HG02852 (cell line): ENCODE measurements around the gene PPP1R13B.
A peak's percentile ranks its signal among the peaks of the same experiment; 100 is the strongest.
"Not testable (repeated sequence)": the region's sequence is repeated elsewhere in the genome, so short reads cannot be mapped to it uniquely, and the experiment has no call there.

Experiments
- ATAC-seq: cut with Tn5 transposase; IDR thresholded peaks from one replicate; pipeline ENCODE4 v1.9.1; 2021; ENCODE audit warnings: mild to moderate bottlenecking, moderate library complexity; ENCODE audit not compliant: unreplicated experiment

The PPP1R13B gene

DNA sequence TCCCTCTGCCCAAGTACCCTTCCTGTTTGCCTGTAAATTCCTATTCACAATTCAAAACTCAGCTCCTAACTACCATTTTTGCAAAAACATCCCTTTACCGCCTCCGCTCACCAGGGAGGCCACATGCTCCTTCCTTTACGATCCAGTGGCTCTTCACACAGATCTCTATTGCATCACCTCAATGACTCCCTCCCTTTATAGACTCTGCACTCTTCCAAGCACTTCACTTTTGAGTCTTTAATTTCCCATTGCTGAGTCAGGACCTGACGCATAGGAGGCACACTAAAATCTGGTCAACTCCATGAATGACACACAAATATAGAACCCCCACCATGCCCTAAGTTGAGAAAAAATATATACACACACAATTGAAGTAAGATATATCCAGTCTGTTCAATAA, 45.9 kb downstream of the PPP1R13B start:
- no peak for ATAC-seq

DNA sequence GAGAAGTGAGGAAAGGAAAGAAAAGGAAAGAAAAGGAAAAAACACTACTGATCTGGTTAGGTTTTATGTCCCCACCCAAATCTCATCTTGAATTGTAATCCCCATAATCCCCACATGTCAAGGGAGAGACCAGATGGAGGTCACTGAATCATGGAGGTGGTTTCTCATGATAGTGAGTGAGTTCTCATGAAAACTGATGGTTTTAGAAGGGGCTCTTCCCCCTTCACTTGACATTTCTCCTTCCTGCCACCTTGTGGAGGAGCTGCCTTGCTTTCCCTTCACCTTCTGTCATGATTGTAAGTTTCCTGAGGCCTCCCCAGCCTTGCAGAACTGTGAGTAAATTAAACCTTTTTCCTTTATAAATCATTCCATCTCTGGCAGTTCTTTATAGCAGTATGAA, 54.2 kb downstream of the PPP1R13B start:
- ATAC-seq: not testable (repeated sequence)

DNA sequence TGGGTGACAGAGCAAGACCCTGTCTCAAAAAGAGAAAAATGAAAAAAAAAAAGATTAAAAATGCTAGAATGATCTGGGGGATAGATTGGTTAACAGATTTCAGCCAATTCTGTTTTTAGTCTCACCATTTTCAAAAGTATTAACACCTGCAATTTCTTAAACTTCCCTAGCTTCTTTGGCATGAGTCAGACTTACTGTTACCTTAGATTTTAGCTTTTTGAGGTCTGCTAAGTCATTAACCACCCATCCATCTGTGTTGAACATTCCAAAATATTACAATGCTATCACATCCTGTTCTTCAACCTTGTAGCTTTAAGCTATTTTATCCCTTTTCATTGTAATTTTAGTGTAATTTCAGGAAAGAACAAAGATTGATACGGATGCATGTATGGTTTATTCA, 59.3 kb downstream of the PPP1R13B start:
- no peak for ATAC-seq

DNA sequence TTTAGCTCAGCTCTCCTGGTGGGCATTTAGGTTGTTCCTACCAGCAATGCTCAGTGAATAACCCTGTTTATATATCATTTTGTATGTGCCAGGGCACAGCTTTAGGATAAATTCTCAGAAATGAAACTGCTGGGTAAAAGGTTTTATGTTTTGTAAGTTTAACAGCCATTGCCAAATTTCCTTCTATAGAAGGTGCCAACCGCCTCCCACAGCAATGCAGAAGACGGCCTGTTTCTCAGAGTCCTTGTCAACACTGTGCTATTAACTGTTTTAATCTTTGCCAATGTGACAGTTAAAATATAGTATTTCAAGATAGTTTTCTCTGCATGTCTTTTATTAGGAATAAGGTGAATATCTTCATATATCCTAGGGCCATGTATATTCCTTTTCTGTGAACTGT, 65.0 kb downstream of the PPP1R13B start:
- ATAC-seq: no peak

DNA sequence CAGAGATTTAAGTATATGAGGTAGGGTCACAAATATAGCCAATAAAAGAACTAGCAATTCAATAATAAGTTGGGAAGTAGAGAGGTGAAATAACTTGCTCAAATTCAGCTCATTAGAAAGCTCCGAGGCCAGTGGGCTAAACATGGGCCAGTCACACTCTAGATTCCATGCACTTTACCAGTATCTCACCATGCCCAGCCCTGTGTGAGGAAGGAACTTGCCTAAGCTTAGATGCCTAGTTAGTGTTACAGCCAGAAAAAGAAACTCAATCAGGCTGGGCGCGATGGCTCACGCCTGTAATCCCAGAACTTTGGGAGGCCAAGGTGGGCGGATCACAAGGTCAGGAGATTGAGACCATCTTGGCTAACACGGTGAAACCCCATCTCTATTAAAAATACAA, 71.1 kb downstream of the PPP1R13B start:
- not testable (repeated sequence) for ATAC-seq

DNA sequence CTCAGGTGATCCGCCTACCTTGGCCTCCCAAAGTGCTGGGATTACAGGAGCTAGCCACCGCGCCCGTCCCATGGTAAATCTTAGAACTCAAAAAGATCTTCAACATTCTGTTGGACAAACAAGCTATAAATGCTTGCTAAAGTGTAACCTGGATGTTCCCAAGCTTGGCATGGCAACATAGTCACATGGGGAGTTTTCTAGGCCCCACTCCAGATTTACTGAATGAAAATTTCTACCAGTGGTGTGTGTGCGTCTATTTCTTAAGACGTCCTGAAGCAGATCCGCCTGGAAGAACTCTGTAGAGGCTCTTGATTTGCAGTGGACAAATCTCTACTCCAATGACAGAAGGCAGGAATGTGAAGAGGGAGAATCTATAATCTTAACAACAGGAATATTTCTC, 71.9 kb downstream of the PPP1R13B start:
- ATAC-seq: no peak

DNA sequence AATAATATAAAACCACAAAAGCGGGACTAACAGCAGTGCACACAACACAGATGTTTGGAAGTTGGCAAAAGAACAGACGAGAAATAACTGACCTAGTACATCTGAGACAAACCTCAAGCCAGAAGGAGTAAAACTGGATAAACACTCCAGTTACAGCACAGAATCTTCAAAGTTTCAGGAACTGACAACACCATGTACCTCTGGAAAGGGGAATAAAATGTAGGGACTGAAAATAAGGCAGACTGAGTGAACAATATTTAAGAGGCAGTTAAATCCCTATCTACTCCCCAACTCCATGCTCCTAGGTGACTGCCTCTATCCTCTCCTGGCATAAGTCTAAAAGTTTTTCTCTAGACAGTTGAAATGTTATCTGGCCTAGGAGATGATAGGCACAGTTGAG, 73.9 kb downstream of the PPP1R13B start:
- ATAC-seq: no peak

DNA sequence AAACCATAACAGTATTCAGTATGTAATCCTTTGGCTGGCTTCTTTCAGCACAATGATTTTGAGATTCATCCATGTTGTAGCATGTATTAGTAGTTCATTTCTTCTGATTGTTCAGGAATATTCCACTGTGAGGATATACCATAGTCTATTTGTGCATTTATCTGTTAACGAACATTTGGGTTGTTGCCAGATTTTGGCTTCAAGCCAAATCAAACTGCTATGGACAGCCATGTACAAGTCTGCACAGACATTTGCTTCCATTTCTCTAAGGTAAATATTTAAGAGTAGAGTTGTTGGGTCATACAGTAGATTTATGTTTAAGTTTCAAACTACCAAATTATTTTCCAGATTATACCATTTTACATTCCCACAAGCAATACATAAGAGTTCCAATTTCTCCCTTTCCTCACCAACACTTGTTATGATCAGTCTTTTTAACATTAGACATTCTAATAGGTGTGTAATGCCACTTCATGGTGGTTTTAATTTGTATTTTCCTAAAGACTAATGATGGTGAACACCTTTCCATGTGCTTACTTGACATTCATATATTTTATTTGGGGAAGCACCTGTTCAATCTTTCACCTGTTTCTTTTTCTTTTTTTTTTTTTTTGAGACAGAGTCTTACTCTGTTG, 75.2 kb downstream of the PPP1R13B start:
- no peak for ATAC-seq

DNA sequence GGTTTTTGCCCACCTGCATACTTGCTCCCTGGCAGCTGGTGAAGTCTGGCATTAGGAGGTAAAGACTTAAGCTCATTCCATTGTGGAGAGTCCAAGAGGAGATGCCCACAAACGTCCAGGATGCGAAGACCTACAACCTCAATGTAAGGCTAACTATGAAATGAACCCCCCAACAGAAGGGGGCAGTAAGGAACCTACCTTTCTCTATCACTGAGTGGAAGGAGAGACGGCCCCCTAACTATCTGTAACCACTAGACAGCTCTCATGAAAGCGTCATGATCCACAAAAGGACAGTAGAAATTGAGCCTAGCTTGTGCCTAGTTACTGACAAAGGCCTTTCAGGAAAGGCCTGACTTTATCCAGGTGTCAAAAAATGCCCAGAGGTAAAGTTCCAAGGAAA, 76.5 kb downstream of the PPP1R13B start:
- no peak for ATAC-seq

DNA sequence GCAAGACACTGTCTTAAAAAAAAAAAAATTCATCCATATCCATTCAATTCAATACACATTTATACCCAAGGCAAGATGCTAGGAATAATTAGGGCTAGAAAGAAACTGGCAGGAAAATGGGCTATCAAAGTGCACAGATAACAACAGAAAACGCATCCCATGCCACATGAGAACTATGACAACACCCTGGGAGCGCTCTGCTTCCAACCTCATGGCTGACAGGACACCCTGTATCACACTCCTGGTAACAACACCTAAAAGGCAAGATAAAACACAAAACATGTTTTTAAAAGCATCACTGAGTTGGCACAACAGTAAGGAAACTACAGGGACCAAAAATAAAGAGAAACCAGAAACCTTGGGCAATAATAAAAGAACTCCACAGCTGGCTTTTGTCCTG, 76.9 kb downstream of the PPP1R13B start:
- no peak for ATAC-seq

DNA sequence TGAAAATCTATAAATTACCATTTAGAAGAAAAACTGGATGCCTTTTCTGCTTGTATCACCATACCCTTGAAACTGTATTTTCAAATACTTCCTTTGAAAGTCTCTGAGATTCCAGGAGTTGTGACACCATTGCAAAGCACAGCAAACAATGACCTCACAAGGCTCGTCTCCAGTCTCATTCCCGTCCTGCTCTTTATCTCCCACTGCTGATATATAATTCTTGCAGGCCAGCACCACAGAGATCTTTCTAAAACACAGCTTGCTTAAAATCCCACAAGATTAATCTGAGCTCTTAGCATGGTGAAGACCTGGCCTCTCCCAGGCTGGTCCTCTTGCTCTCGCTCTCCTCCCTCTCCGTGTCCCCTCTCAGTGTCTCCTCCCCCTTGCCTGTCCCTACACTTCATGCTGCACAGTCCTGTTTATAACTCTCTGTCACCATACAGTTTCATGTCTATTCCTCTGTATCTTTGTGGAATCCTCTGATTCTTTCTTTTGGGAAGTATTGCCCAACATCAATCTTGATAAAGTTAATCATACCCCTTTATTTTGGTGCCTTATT, 80.0 kb downstream of the PPP1R13B start:
- ATAC-seq: no peak

DNA sequence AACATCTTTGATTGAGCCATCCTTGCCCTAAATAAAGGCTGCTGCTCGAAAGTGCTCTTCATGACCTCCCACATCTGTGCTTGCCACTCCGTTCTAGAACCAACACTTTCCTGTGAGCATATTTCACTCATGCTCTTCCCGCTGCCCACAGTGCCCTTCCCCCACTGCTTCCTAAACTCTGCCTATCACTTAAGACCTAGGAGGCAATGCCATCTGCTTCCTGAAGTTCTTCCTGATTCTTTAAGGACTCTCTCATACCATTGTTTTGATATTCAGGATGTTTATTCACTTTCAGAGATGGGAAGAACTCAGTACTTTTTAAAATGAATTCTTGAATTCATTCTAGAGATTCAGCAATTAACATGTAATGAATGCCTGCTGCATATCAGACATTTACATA, 81.8 kb downstream of the PPP1R13B start:
- ATAC-seq: no peak

DNA sequence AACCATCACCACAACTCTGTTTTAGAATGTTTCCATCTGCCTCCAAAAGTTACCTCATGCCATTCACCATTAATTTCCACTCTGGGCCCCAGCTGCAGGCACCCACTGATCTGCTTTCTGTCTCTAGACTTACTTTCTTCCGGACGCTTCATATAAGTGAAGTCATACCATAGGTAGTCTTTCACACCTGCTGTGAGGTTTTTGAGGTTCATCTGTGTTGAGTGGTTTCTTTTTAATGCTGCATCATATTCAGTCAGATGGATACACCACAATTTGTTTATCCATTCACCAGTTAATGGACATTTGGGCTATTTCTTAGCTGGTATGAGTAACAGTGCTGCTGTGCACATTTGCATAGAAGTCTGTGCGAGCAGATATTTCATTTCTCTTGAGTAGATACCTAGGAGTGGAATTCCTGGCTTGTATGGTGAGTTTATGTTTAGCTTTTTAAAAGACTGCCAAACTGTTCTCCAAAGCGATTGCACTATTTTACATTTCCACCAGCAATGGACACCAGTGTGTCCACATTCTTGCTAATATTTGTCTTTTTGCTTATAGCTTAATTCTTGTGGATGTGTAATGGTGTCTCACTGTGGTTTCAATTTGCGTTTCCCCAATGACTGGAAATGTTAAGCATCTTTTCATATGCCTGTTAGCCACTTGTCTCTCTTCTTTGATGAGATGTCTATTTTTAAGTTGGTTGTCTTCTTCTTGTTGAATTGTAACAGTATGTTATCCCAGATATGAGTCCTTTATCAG, 83.5 kb downstream of the PPP1R13B start:
- ATAC-seq: peak; percentile 70

DNA sequence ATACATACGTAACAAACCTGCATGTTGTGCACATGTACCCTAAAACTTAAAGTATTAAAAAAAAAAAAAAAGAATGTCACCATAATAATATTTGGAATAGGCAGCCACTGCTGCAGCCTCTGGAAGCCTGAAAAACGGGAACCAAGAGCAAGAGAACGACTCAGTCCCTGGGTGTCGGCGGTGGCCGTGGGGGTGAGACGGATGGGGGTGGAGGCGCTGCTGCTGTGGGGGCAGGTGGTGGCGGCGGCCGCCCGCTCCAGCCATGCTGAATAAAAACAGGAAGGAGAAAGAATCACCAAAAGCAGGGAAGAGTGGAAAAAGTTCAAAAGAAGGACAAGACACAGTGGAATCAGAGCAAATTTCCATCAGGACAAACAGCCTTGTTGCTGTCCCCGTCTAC, 84.8 kb downstream of the PPP1R13B start:
- ATAC-seq: no peak

DNA sequence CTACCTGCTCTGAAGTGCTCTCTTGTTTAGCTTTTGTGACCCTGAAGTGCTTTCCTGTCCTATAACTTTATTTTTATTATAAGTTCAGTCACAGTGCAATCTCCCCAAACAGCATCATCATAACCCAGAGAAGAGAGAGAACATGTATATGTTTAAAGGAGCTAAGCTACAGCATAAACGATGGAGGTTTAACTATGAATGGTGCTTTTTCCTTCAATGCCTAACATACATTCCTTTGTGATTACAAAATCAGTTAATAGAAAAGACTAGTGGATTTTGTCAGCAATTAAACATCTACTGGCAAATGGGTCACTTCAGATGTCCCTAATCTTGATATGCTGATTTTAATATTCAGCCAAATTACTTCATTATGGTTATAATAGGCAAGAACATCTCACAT, 85.3 kb downstream of the PPP1R13B start:
- ATAC-seq: no peak

DNA sequence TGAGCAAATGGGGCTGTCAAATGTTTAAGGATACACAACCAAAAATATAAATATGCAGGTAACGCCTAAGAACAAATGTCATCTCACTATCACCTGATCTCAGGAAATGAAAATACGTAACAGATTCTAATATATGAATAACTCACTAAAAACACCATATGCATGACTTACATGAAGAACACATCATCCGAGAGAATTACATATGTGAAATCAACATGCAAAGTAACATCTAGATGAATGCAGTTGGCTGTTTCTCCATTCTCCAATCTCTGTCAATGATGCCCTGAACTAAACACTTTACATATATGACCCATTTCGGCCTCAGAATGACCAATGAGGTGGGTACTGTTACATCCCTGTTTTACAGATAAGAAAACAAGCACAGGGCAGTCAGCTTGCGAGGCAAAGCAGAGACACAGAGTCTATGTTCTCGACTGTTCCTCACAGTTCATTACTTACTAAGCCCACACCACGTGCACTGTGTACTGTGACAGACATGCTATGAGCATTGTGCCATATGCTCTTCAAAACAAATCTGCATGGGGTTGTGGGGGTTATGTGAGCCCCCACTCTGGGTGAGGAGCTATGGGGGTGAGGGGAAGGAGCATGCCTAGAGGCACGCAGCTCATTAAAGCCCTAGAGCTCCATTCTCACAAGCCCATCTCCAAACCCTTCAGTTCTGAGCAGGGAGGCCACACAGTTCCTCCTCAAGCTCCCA, 89.2 kb downstream of the PPP1R13B start:
- no peak for ATAC-seq

DNA sequence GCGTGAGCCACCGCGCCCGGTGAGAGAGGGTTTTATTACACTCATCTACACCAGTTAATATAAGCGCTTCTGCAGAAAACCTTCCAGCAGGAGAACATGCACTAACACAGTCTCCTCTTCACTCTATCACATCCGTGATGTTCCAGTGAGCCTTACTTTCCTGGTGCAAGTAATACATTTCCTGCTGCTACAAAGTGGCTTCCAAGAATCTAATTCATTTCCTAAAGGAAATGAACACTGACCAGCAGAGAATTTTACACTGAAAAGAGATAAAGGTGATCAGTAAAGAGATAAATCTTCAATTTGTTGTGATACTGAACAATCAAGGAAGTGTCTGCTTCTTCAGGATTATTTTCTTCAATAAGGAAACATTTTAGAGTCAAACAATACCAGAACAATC, 92.3 kb downstream of the PPP1R13B start:
- no peak for ATAC-seq

DNA sequence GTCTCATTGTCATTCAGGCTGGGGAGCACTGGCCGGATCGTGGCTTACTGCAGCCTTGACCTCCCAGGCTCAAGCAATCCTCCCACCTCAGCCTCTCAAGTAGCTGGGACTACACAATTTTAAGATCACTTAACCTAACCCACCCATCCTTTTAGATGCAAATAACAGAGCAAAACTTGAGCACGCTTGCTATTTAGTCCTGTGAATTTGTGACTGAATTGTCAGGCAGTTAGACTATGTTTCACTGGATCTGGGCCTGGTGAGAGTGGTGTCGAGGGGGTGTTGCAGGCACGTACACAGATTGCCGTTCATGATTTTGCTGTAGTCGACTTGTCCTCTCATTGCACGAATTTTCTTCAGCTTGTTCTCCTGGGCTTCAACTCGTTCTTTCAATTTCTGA, 93.6 kb downstream of the PPP1R13B start:
- ATAC-seq: no peak

DNA sequence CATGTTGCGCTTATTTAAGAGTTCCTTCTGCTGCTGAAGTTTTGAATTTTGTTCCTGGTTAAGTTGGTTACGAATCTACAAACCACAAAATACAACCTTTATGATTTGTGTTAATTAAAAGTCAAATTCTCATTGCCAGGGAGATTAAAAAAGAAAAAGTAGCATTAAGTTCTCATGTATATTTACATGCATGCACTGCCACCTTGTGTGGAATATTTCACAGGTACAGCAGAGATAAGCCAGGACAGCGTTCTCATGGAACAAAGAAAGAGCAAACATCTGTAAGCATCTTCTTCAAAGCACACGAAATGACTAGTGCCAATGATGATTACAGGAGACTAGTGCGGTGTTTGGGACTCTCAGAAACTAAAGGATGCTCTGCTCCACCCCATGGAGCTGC, 97.5 kb downstream of the PPP1R13B start:
- no peak for ATAC-seq

DNA sequence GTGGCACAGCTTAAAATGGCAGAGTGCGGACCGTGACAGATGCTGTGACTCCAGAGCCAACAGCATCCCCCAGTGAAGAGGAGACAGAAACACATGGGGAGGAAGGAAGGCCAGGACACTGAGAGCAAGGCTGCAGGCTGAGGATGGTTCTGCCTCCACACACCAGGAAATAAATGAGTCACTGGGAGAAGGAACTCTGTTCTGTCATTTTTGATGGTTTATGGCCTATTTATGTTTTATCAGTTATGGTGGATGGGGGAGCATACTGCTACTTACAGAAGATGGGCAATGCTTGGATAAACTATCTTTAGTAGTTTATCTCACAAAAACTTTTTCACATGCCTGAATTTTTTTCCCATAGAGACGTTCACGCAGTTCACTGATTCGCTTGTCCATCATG, 97.9 kb downstream of the PPP1R13B start:
- no peak for ATAC-seq

DNA sequence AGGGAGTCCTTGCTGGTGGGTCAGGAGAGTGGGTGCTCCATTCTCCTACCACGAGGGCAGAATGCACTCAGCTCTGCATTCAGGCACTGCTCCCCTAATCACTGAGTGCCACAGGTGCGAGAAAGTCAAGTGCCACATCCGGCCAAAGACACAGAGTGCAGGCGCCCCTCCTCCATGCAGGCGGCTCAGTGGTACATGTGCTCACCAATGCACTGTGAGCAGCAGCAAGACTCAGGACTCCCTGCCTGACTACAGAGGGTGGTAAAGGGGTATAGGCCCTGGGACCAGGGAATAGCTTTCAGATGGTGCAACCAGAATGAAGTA, 98.9 kb downstream of the PPP1R13B start:
- no peak for ATAC-seq

DNA sequence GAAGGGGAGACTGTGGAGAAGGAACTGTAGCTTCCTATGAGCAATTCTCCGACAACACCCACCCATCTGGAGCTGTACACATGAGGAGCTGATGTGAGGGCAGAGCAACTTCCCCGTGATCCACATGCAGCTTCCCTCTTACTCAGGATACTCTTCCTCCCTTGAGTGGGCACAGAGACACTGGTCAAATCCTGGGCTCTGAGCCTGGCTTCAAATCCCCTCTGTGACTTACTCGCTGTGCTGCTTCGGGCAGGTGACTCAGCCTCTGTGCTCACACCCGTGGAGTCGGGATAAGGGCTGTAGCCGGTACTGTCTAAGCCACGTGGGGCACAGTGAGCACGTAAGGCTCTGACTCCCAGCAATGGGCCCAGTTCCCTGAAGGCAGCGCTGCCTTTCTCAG, 100.7 kb downstream of the PPP1R13B start:
- no peak for ATAC-seq
